ENCODE measurements around the gene LRRC42.

DNA sequence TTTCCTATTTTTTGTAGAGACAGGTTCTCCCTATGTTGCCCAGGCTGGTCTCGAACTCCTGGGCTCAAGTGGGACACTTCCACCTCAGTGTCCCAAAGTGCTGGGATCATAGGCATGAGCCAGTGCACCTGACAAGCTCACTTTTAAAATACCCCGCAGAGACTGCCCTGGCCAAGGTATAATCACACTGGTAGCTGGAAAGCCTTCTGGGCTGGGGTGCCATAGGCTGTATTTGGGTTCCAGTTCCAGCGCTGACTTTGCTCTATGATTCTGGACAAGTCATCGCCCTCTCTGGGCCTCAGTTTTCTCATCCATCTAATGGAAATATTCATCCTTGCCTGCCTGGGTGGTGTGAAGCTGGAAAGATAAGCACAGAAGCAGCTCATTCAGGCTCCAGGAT lies 61.5 kb downstream of the LRRC42 start:
- TF ChIP-seq ELF4 (IDR thresholded peaks at IDR 0.05): no peak
- TF ChIP-seq SP1 (IDR thresholded peaks at IDR 0.05): no peak
- TF ChIP-seq TARDBP (IDR thresholded peaks at IDR 0.05): no peak
- TF ChIP-seq SUZ12 (IDR thresholded peaks at IDR 0.05): no peak
- TF ChIP-seq FOXA1 (IDR thresholded peaks at IDR 0.05): no peak
- TF ChIP-seq FOXK2 (IDR thresholded peaks at IDR 0.05): no peak
- no peak for TF ChIP-seq BHLHE40 (IDR thresholded peaks at IDR 0.05; ENCODE audit: borderline replicate concordance)
- no peak for TF ChIP-seq CTBP1 (IDR thresholded peaks at IDR 0.05; ENCODE audit: borderline replicate concordance)
- TF ChIP-seq NFRKB (IDR thresholded peaks at IDR 0.05): no peak
- TF ChIP-seq, protein P1, sequence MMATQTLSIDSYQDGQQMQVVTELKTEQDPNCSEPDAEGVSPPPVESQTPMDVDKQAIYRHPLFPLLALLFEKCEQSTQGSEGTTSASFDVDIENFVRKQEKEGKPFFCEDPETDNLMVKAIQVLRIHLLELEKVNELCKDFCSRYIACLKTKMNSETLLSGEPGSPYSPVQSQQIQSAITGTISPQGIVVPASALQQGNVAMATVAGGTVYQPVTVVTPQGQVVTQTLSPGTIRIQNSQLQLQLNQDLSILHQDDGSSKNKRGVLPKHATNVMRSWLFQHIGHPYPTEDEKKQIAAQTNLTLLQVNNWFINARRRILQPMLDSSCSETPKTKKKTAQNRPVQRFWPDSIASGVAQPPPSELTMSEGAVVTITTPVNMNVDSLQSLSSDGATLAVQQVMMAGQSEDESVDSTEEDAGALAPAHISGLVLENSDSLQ (IDR thresholded peaks at IDR 0.05): no peak
- TF ChIP-seq ARNT (IDR thresholded peaks at IDR 0.05): no peak
- no peak for TF ChIP-seq HDGF (IDR thresholded peaks at IDR 0.05; ENCODE audit: borderline replicate concordance)
- no peak for TF ChIP-seq ZNF384 (IDR thresholded peaks at IDR 0.05)
